CD4-positive, alpha-beta memory T cell (primary cell): ENCODE data around the gene SULT6B1. TPM values are rescaled to one million over a fixed set of nuclear protein-coding genes. Genes with fewer than 3 reads are reported as not detected.
"Not testable (repeated sequence)": the region's sequence is repeated elsewhere in the genome, so short reads cannot be mapped to it uniquely, and the experiment has no call there.

Experiments
- CTCF ChIA-PET: fragments of 350-600 bp; sonication (Branson Sonifier 250); formaldehyde crosslinking; loops from one replicate; lab custom pipeline; 2021; ENCODE audit warnings: inconsistent platforms; ENCODE audit not compliant: partially characterized antibody; lab: Charles Lee
- POLR2A ChIA-PET: fragments of 350-600 bp; sonication (Branson Sonifier 250); formaldehyde crosslinking; loops from one replicate; lab custom pipeline; 2021; ENCODE audit not compliant: partially characterized antibody; lab: Charles Lee
- DNase-seq, 5 donors: peaks; one replicate each; pipeline versions ENCODE4 v3.0.0 to v3.0.0-alpha.2; 2020 to 2022; ENCODE audit warnings: mixed read lengths in 1 of 5
- H3K27ac ChIP-seq: one replicate; pipeline ENCODE4 v1.7.0; 2013; ENCODE audit warnings: low read depth, low read length
- H3K27me3 ChIP-seq: 2 replicates; pipeline ENCODE4 v1.7.0; 2013; ENCODE audit warnings: mild to moderate bottlenecking, low read length, moderate library complexity; ENCODE audit not compliant: insufficient read depth
- H3K36me3 ChIP-seq: 2 replicates; pipeline ENCODE4 v1.7.0; 2013; ENCODE audit warnings: mild to moderate bottlenecking, low read length, moderate library complexity; ENCODE audit not compliant: insufficient read depth
- H3K4me1 ChIP-seq: 2 replicates; pipeline ENCODE4 v1.7.0; 2013; ENCODE audit warnings: mild to moderate bottlenecking, low read length, moderate library complexity; ENCODE audit not compliant: insufficient read depth
- H3K4me3 ChIP-seq, 2 donors: one replicate each; pipeline ENCODE4 v1.7.0; 2013; ENCODE audit warnings: low read length in 2 of 2, mild to moderate bottlenecking in 1 of 2
- H3K9me3 ChIP-seq, 2 donors: one replicate each; pipeline ENCODE4 v1.7.0; 2013; ENCODE audit warnings: low read length in 2 of 2, control low read depth in 1 of 2; ENCODE audit not compliant: control insufficient read depth in 1 of 2
- H3K27ac Mint-ChIP-seq, 7 donors: one replicate each; pipeline ENCODE4 v1.8.0; 2020 to 2021; ENCODE audit warnings: mixed read lengths in 7 of 7, mild to moderate bottlenecking in 6 of 7, inconsistent platforms in 3 of 7, moderate library complexity in 3 of 7
- H3K27me3 Mint-ChIP-seq, 2 donors: one replicate each; pipeline ENCODE4 v1.8.0; 2020 to 2021; ENCODE audit warnings: mixed read lengths in 2 of 2
- H3K36me3 Mint-ChIP-seq, 2 donors: one replicate each; pipeline ENCODE4 v1.8.0; 2020 to 2021; ENCODE audit warnings: mixed read lengths in 2 of 2, inconsistent platforms in 1 of 2, mild to moderate bottlenecking in 1 of 2
- H3K4me1 Mint-ChIP-seq, 4 donors: one replicate each; pipeline ENCODE4 v1.8.0; 2020 to 2021; ENCODE audit warnings: mixed read lengths in 4 of 4, mild to moderate bottlenecking in 1 of 4
- H3K4me3 Mint-ChIP-seq, 8 donors: one replicate each; pipeline ENCODE4 v1.8.0; 2020 to 2021; ENCODE audit warnings: mixed read lengths in 8 of 8, mild to moderate bottlenecking in 7 of 8, moderate library complexity in 6 of 8, inconsistent platforms in 3 of 8
- H3K9me3 Mint-ChIP-seq, 8 donors: one replicate each; pipeline ENCODE4 v1.8.0; 2020 to 2021; ENCODE audit warnings: mixed read lengths in 8 of 8, mild to moderate bottlenecking in 5 of 8, inconsistent platforms in 3 of 8, moderate library complexity in 1 of 8
- intact Hi-C: fragments of 100-400 bp; cut with micrococcal nuclease; formaldehyde crosslinking; loops from one replicate; pipeline ENCODE4 v1.15.1; 2023
- polyA plus RNA-seq, 2 donors: library from polyadenylated mRNA; unstranded; fragments of 300-500 nt; fragmentation: Illumina TruSeq; gene quantifications; one replicate each; pipeline ENCODE4 v1.2.3, GENCODE V29; 2021
- total RNA-seq, 2 experiments: library from RNA; stranded (reverse); gene quantifications; one replicate each; pipeline ENCODE4 v1.2.3, GENCODE V29; 2021

Gene SULT6B1
- total and polyA plus RNA-seq, 4 experiments from 2014 or later: not detected

DNA sequence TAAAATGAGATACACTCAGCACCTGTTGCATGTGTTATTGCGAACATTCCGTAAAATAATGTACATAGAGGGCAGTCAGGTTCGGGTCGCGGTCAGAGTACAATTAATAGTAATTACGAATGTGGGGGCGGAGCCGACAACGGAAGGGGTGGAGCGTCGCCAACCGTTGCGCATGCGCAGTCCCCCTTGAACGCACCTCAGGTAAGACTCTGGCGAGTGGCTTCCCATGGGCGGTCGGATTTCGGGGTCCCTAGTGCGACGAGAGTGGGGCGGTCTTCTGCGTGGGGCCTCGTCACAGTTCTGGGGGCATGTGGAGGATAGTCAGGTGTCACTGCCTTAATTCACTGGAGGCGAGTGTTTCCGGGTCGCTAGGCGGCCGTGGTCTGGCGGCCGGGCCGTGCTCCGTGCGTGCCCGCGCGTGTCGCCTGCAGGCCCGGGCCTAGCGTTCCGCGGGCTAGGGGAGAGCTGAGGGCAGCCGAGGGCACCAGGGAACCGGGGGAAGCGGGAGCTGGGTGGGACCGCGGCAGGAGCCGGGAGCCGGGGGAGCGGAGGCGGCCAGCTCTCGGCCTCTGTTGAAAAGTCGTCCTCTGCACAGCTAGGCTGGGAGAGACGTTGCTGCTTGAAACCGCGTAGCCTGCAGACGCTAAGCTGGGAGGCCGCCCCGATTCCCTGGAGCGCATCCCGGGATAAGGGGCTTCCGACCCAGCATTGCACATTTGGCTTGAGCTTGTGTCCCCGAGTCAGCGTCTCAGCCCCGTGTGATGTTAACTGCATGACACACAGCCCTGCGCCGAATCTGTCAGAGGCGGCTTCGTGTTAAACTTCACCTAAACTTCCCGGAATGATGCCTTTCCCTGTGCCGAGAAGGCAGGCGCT lies 8.1 kb upstream of the SULT6B1 start, which contains the start of gene CEBPZOS:
Gene CEBPZOS, plus strand, starts transcription at position 177 of the 876 bp plus-strand sequence. CDS start 3,209 bp downstream, outside the sequence.
- Mint-ChIP-seq H3K27ac (peak within 1 kb of the TSS; percentile 87 to 100 (median 97)), H3K27me3 (no peaks in the 10 kb centered on the region), H3K36me3 (peaks cover 4 to 15% of the 10 kb centered on the region in 2 donors), H3K9me3 (peaks cover 0 to 3% (median 0%) of the 10 kb centered on the region in 8 donors), H3K4me1 (peaks cover 11 to 36% (median 19%) of the 10 kb centered on the region in 4 donors), H3K4me3 (peak within 1 kb of the TSS; percentile 97 to 100 (median 98))
- no peaks in the 10 kb centered on the region for H3K9me3 ChIP-seq
- no peaks in the 10 kb centered on the region for H3K27me3 ChIP-seq
- intact Hi-C loops: loop anchor here (1.0 to 2.0 kb wide), 3 partner anchors 34 to 112 kb away; partner anchors contain the start of genes CEBPZ, EIF2AK2, GPATCH11 and HEATR5B
- peak; percentile 88 to 90 (median 89) for DNase-seq
- POLR2A ChIA-PET: interaction anchor here (0.9 to 2.7 kb wide), 8 partner anchors 15 to 230 kb away, joined by 3 to 22 read pairs (median 4); partner anchors contain the start of genes CEBPZ, EIF2AK2, NDUFAF7 and STRN
- H3K4me3 ChIP-seq: peak within 1 kb of the TSS; percentile 80 to 93
- CTCF ChIA-PET: interaction anchor here (0.9 to 1.1 kb wide), 2 partner anchors 24 to 27 kb away, joined by 4 to 5 read pairs; no protein-coding TSS in a partner anchor
- H3K27ac ChIP-seq: peak within 1 kb of the TSS; percentile 79
- peaks cover 41% of the 10 kb centered on the region for H3K4me1 ChIP-seq
- no peaks in the 10 kb centered on the region for H3K36me3 ChIP-seq

- CTCF ChIA-PET, H3K9me3 Mint-ChIP-seq: not testable (repeated sequence)
- intact Hi-C loops: loop anchor here (1.0 to 2.0 kb wide), 3 partner anchors 35 to 112 kb away; partner anchors contain the start of genes CEBPZ, EIF2AK2, GPATCH11 and HEATR5B
Observed at GRCh38 chr2:37195862-37196319, 7.4 kb upstream of the SULT6B1 start.

GRCh38 chr2:37192551-37192950 lies 4.1 kb upstream of the SULT6B1 start:
- H3K9me3 Mint-ChIP-seq: peaks cover 0 to 3% (median 0%) of the 10 kb centered on the region in 8 donors
- Histone ChIP-seq H3K4me1 (peaks cover 10% of the 10 kb centered on the region), H3K9me3 (no peaks in the 10 kb centered on the region), H3K4me3 (no peak overlapping the region), H3K27me3 (no peaks in the 10 kb centered on the region), H3K36me3 (no peaks in the 10 kb centered on the region), H3K27ac (no peak overlapping the region)
- intact Hi-C loops: no loop called here
- H3K36me3 Mint-ChIP-seq: peaks cover 0 to 6% of the 10 kb centered on the region in 2 donors
- no peak overlapping the region for H3K27ac Mint-ChIP-seq
- H3K4me1 Mint-ChIP-seq: peaks cover 6 to 14% (median 10%) of the 10 kb centered on the region in 4 donors
- no peak overlapping the region for H3K4me3 Mint-ChIP-seq
- ChIA-PET POLR2A (interaction anchor here (0.8 kb wide), 1 partner anchor 23 kb away, joined by 4 read pairs; no protein-coding TSS in a partner anchor), CTCF (interaction anchor here (0.6 kb wide), 1 partner anchor 23 kb away, joined by 3 read pairs; no protein-coding TSS in a partner anchor)
- H3K27me3 Mint-ChIP-seq: peaks cover 0 to 2% of the 10 kb centered on the region in 2 donors
- no peak for DNase-seq

More at GRCh38 chr2:37195862-37196319, 7.4 kb upstream of the SULT6B1 start:
- peak overlapping the region; percentile 97 to 100 (median 98) for H3K4me3 Mint-ChIP-seq
- not testable (repeated sequence) for DNase-seq, H3K27me3 Mint-ChIP-seq, H3K36me3 ChIP-seq, H3K9me3 ChIP-seq, H3K27me3 ChIP-seq
- peaks cover 11 to 36% (median 19%) of the 10 kb centered on the region in 4 donors for H3K4me1 Mint-ChIP-seq
- Histone ChIP-seq H3K4me1 (peaks cover 35% of the 10 kb centered on the region), H3K4me3 (peak overlapping the region; percentile 80 to 93), H3K27ac (peak overlapping the region; percentile 79)
- peak overlapping the region; percentile 87 to 100 (median 97) for H3K27ac Mint-ChIP-seq
- H3K36me3 Mint-ChIP-seq: peaks cover 0 to 11% of the 10 kb centered on the region in 2 donors
- POLR2A ChIA-PET: interaction anchor here (2.7 kb wide), 1 partner anchor 36 kb away, joined by 22 read pairs; the partner anchor contains the start of genes CEBPZ and NDUFAF7

GRCh38 chr2:37191747-37192146 lies 3.3 kb upstream of the SULT6B1 start:
- Histone ChIP-seq H3K4me1 (peaks cover 4% of the 10 kb centered on the region), H3K36me3 (no peaks in the 10 kb centered on the region), H3K27ac (no peak overlapping the region), H3K27me3 (no peaks in the 10 kb centered on the region), H3K4me3 (no peak overlapping the region), H3K9me3 (no peaks in the 10 kb centered on the region)
- intact Hi-C loops: no loop called here
- H3K4me3 Mint-ChIP-seq: no peak overlapping the region
- no peak for DNase-seq
- ChIA-PET POLR2A (interaction anchor here (1.6 kb wide), 1 partner anchor 10 kb away, joined by 3 read pairs; no protein-coding TSS in a partner anchor), CTCF (interaction anchor here (0.7 kb wide), 1 partner anchor 10 kb away, joined by 4 read pairs; no protein-coding TSS in a partner anchor)
- peaks cover 3 to 4% of the 10 kb centered on the region in 2 donors for H3K27me3 Mint-ChIP-seq
- peaks cover 0 to 4% of the 10 kb centered on the region in 2 donors for H3K36me3 Mint-ChIP-seq
- H3K4me1 Mint-ChIP-seq: peaks cover 3 to 6% (median 4%) of the 10 kb centered on the region in 4 donors
- peaks cover 0 to 3% (median 0%) of the 10 kb centered on the region in 8 donors for H3K9me3 Mint-ChIP-seq
- H3K27ac Mint-ChIP-seq: no peak overlapping the region

GRCh38 chr2:37191253-37191652 lies 2.8 kb upstream of the SULT6B1 start:
- no peaks in the 10 kb centered on the region for H3K9me3 ChIP-seq
- peaks cover 4% of the 10 kb centered on the region for H3K4me1 ChIP-seq
- DNase-seq: no peak
- CTCF ChIA-PET: interaction anchor here (0.7 kb wide), 1 partner anchor 9 kb away, joined by 4 read pairs; no protein-coding TSS in a partner anchor
- peaks cover 0 to 1% of the 10 kb centered on the region in 2 donors for H3K36me3 Mint-ChIP-seq
- intact Hi-C loops: no loop called here
- H3K4me3 Mint-ChIP-seq: no peak overlapping the region
- H3K9me3 Mint-ChIP-seq: peaks cover 0 to 1% (median 0%) of the 10 kb centered on the region in 8 donors
- H3K27me3 ChIP-seq: no peaks in the 10 kb centered on the region
- peak overlapping the region in 2 of 7 donors; percentile 41 to 59 for H3K27ac Mint-ChIP-seq
- POLR2A ChIA-PET: interaction anchor here (0.6 to 1.6 kb wide), 2 partner anchors 10 to 51 kb away, joined by 3 to 5 read pairs; no protein-coding TSS in a partner anchor
- no peak overlapping the region for H3K27ac ChIP-seq
- peaks cover 1 to 3% (median 2%) of the 10 kb centered on the region in 4 donors for H3K4me1 Mint-ChIP-seq
- H3K36me3 ChIP-seq: no peaks in the 10 kb centered on the region
- no peak overlapping the region for H3K4me3 ChIP-seq
- H3K27me3 Mint-ChIP-seq: peaks cover 5 to 6% of the 10 kb centered on the region in 2 donors

DNA sequence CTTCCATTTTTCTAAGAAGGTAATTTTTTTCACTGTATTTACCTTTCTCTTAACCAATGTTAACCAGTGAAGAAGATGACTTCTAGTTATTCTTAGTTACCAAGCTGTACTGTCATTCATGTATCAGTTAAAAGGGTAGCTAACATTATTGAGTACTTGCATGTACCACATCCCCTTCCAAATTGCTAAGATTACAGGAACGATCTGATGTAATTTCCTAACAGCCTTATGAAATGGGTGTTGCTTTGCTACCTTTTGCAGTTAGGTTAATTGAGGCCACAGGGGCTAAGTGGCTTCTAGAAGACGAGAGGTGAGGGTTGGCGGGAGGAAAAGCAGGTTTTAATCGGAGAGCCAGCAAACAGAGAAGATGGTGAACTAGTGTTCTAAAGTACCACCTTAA lies 1.8 kb upstream of the SULT6B1 start:
- no peaks in the 10 kb centered on the region for H3K4me1 Mint-ChIP-seq
- no peak overlapping the region for H3K4me3 ChIP-seq
- POLR2A ChIA-PET: no interaction called here
- intact Hi-C loops: no loop called here
- DNase-seq: no peak
- no peak overlapping the region for H3K4me3 Mint-ChIP-seq
- H3K27me3 Mint-ChIP-seq: peaks cover 7 to 9% of the 10 kb centered on the region in 2 donors
- H3K27ac ChIP-seq: no peak overlapping the region
- H3K9me3 Mint-ChIP-seq: no peaks in the 10 kb centered on the region
- no peaks in the 10 kb centered on the region for H3K4me1 ChIP-seq
- H3K9me3 ChIP-seq: no peaks in the 10 kb centered on the region
- no peaks in the 10 kb centered on the region for H3K27me3 ChIP-seq
- no peaks in the 10 kb centered on the region for H3K36me3 ChIP-seq
- H3K27ac Mint-ChIP-seq: no peak overlapping the region
- CTCF ChIA-PET: no interaction called here
- H3K36me3 Mint-ChIP-seq: no peaks in the 10 kb centered on the region
